Stimulated activated CD4-positive, alpha-beta T cell treated with anti-CD3 and anti-CD28 coated beads, TNF-alpha, amount 100 ng/mL, for 1 hour (primary cell): ENCODE measurements around the gene GOLGA3.
"Not testable (repeated sequence)": the region's sequence is repeated elsewhere in the genome, so short reads cannot be mapped to it uniquely, and the experiment has no call there.

Experiments used
- DNase-seq, 3 donors: peaks; one replicate each; pipeline ENCODE4 v3.0.0-alpha.2; 2020; ENCODE audit warnings: low read depth in 3 of 3, low spot score in 1 of 3

Gene GOLGA3

GRCh38 chr12:132754160-132754932 is 74.3 kb downstream of the GOLGA3 start:
- no peak for DNase-seq

DNA sequence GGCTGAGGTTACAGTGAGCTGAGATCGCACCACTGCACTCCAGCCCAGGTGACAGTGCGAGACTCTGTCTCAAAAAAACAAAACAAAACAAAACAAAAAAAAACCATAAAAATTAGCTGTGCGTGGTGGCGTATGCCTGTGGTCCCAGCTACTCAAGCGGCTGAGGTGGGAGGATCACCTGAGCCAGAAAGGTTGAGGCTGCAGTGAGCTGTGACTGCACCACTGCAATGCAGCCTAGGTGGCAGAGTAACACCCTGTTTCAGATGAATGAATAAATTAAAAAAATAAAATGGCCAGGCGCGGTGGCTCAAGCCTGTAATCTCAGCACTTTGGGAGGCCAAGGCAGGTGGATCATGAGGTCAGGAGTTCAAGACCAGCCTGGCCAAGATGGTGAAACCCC is 75.0 kb downstream of the GOLGA3 start:
- DNase-seq: not testable (repeated sequence)

- no peak for DNase-seq
These were observed 80.3 kb downstream of the GOLGA3 start for GRCh38 chr12:132748319-132748718.

- DNase-seq: no peak
These were observed 80.8 kb downstream of the GOLGA3 start for GRCh38 chr12:132747896-132748295.

DNA sequence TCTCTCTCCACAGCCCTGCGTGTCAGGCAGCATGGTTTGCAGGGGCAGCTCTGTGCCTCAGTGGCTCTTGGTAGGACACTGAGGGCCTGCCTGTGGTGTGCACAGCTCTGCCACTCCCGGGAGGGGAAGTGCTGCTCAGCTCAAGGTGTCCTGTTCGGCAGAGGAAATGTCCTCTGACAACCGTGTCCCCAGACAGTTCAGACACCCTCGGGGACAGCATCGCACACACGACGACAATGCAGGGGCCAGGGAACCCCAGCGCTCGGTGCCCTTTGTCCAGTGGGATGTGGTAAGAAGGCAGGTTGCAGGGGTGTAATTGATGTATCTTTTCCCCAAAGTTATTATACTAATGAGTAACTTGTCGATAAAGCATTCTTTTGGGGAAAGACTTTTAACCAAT is 81.3 kb downstream of the GOLGA3 start:
- no peak for DNase-seq

DNA sequence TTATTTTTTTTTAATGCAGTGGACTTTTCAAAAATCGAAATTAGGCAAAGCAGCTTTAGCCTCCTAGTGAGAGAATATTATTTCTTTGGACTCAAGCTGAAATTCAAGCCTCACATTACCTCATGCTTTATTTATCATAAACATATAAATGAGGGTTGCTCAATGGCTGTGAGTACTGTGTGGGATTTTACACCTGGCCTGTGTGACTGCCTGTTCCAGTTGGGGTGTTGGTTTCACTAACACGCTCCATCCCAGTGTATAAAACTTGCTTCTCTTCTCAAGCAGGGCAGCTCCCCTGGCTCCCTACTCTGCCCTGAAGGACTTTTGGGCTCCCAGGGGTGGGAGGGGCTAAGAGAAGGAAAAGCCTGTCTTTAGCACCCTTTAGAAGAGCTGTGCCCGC is 82.1 kb downstream of the GOLGA3 start:
- DNase-seq: no peak

DNA sequence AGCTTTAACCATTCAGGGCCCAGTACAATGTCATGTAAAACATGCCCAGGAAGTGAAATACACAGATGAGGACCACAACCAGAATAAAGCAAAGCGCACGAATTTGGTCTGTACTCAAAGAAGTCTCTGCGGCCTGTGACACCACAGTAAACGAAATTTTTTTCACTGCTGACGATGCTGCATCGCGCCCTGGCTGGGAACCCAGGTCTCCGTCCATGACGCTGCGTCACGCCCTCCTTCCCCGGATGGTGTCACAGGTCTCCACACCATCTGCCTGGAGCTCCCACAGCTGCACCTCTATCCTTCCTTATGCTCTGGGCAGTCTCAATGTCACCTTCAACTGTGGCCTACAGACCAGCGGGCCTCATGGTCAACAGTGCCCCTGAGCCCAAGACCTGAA is 84.8 kb downstream of the GOLGA3 start:
- no peak for DNase-seq

- no peak for DNase-seq
These were observed 87.0 kb downstream of the GOLGA3 start for GRCh38 chr12:132741620-132742019.

DNA sequence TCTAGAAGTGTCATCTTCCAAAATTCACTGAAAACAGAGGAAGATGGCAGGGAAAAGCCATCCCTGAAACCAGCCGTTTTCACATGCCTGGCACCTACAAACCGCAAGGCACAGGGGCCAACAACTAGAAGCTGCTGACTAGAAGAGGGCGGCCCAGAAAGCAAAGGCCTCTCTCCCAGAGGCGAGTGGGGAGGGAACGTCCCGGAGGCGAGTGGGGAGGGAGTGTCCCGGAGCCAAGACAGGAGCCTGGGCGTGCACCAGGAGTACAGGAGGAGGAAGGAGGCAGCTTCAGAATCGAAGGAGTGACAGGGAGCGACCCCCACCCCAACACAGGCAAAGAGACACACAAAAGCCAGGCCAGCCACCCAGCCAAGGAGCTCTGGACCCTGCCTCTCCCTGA is 88.0 kb downstream of the GOLGA3 start:
- DNase-seq: no peak

DNA sequence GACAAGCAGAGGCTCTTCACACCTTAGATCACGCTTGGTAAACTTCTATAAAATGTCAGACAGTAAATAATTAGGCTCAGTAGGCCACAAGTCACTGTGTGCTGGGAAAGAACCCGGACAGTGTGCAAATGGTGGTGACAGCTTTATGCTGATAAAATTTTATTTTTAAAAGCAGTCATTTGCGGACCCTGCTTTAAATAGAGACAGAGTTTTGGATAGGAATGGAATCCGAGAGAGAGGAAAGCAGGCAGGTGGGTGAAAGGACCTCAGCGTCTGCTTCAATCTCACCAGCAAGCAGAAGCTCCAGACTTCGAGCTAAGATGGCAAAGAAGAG is 88.4 kb downstream of the GOLGA3 start:
- no peak for DNase-seq

GRCh38 chr12:132739600-132740312 is 88.9 kb downstream of the GOLGA3 start:
- no peak for DNase-seq

DNA sequence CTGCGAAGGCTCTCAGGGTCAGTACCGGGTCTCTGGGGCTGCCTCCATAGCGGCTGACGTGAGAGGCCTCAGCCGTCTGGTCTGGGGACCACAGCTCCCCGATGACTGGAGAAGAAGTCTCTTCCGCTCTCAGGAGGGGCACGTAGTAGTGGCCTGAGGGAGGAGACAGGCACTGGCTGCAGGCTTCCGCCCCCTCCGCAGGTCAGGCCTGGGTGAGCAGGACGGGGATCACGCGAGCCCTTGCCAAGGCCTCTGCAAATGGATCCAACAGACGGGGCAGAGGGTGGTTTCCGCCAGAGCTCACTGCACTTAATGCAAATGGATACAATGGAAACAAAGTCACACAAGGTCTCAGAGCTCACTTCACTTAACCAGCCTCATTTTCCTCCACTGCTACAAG is 91.8 kb downstream of the GOLGA3 start:
- DNase-seq: no peak

- DNase-seq: no peak
These were observed 92.3 kb downstream of the GOLGA3 start for GRCh38 chr12:132736378-132736777.

DNA sequence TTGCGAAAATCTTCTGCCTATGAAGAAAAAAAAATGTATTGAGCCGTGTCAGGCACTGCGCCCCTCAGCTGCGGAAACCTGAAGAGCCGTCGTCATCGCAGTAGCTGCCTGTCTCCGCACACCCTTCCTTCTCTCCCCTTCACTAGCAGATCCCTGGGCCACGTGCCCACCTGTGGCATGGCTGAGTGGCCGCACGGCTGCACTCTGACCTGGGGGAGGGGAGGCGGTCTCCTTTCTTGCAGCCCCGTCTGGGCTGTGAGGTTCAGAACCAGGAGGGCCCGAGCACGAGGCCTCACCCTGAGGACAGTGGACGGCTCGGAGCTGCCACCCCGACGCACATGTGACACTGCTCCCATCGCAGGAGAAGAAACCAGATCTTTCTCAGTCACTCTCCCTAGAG is 93.2 kb downstream of the GOLGA3 start:
- no peak for DNase-seq

DNA sequence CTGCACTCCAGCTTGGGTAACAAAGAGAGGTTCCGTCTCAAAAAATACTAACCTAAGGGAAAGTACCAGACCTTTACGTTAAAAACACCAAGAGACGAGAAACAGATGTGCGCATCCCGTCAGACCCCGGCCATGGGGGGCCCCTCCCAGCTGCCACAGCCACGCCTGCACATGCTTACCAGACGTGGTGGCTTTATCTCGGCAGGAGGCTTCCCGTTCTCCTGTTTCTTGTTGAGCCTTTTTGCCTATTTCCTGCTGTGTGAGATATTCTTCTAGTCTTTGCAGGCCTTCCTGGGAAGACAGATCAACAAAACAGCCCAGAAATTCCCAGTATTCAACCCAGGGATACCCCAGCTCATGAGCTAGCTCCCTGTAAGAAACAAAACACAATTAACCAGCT is 94.5 kb downstream of the GOLGA3 start:
- no peak for DNase-seq

GRCh38 chr12:132731574-132731973 is 97.1 kb downstream of the GOLGA3 start:
- DNase-seq: no peak

- DNase-seq: no peak
These were observed 98.3 kb downstream of the GOLGA3 start for GRCh38 chr12:132730353-132730752.

- no peak for DNase-seq
These were observed 98.9 kb downstream of the GOLGA3 start for GRCh38 chr12:132729541-132730320.

DNA sequence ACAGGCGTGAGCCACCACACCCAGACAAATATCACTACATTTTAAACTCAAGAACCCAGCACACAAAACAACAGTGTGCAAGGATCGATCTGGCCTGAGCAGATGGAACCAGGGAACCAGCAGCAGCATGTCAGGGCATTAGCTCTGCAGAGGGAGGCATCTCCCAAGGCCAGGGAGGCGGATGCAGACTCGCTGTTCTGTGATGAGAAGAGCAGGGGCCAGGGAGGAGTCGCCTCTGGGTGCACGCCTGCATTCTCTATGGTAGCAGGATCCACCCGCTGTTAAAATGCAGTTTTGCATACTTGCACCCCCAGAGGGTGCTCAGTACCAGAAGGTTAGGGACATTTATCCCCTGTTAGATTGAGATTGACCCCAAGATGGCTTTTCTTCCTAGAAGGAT is 100.2 kb downstream of the GOLGA3 start:
- no peak for DNase-seq

DNA sequence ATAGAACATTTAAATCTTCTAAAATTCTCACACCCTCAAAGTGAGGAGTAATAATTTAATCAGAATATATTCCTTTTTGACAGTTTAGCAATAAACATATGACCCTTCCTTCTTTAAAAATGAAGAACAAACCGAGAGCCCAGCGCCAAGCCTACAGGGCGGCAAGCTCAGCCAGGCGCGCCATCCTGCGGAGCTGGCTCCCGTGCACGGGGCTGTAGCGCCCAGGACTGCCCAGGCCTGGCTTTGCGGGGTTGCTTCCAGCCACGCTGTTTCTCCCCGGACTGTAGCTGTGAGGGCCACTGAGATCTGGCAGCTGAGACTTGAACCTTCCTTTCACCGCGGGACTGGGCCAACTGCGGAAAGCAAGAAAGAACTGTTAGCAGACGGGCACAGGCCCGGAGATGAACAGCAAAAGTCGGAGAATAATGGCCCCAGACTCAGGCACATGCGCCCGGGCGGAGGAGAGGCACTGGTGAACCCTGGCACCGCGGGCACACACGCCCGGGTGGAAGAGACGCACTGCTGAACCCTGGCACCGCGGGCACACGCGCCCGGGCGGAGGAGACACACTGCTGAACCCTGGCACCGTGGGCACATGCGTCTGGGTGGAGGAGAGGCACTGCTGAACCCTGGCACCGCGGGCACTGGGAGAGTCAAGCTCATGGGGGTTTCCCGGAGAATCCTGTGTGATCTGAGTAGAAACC is 101.4 kb downstream of the GOLGA3 start:
- DNase-seq: no peak

- DNase-seq: no peak
These were observed 102.3 kb downstream of the GOLGA3 start for GRCh38 chr12:132726386-132726785.
